ENCODE results near the gene ABCD4.
"Not testable (repeated sequence)": the region's sequence is repeated elsewhere in the genome, so short reads cannot be mapped to it uniquely, and the experiment has no call there.

Gene ABCD4

GRCh38 chr14:74281069-74281468, 21.7 kb downstream of the ABCD4 start:
- no peaks in the 10 kb centered on the region for H3K4me1 ChIP-seq (ENCODE audit: low read depth, poor library complexity, severe bottlenecking)
- H3K9ac ChIP-seq = no peak overlapping the region
- H3K4me2 ChIP-seq = no peak overlapping the region
- TF ChIP-seq, protein P1, sequence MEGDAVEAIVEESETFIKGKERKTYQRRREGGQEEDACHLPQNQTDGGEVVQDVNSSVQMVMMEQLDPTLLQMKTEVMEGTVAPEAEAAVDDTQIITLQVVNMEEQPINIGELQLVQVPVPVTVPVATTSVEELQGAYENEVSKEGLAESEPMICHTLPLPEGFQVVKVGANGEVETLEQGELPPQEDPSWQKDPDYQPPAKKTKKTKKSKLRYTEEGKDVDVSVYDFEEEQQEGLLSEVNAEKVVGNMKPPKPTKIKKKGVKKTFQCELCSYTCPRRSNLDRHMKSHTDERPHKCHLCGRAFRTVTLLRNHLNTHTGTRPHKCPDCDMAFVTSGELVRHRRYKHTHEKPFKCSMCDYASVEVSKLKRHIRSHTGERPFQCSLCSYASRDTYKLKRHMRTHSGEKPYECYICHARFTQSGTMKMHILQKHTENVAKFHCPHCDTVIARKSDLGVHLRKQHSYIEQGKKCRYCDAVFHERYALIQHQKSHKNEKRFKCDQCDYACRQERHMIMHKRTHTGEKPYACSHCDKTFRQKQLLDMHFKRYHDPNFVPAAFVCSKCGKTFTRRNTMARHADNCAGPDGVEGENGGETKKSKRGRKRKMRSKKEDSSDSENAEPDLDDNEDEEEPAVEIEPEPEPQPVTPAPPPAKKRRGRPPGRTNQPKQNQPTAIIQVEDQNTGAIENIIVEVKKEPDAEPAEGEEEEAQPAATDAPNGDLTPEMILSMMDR (conservative IDR thresholded peaks at IDR 0.05; ENCODE audit: low read depth, low read length) = no peak
- no peak overlapping the region for H3K4me3 ChIP-seq (IDR thresholded peaks at IDR 0.05; ENCODE audit: insufficient read depth, low read depth, low read length)
- H3K27ac ChIP-seq = no peak overlapping the region
- H3K36me3 ChIP-seq (ENCODE audit: insufficient read depth) = no peaks in the 10 kb centered on the region
- H4K20me1 ChIP-seq (ENCODE audit: insufficient read depth) = no peaks in the 10 kb centered on the region
- no peaks in the 10 kb centered on the region for H3K79me2 ChIP-seq (ENCODE audit: insufficient read depth, low read depth)
- H2AFZ ChIP-seq (ENCODE audit: low read depth) = no peak overlapping the region
- no peaks in the 10 kb centered on the region for H3K27me3 ChIP-seq (ENCODE audit: insufficient read depth, low read depth)

DNA sequence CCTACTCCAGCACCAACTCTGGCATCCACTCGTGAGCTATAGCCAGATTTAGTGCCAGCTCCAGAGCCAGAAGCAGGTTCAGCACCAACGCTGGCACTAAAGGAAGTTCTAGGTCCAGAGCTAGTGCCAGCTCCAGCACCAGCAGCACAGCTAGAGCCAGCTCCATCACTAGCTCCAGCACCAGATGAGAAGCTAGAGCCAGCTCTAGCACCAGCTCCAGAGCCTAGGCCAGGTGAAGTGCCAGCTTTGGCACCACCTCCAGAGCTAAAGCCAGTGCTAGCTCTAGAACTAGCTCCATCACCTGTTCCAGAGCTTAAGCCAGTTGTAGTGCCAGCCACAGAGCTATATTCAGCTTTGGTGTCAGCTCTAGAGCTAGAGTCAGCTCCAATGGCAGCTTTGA, 24.7 kb downstream of the ABCD4 start:
- H3K36me3 ChIP-seq (ENCODE audit: insufficient read depth) = no peaks in the 10 kb centered on the region
- no peak overlapping the region for H3K9ac ChIP-seq
- no peak overlapping the region for H3K27ac ChIP-seq
- no peaks in the 10 kb centered on the region for H3K79me2 ChIP-seq (ENCODE audit: insufficient read depth, low read depth)
- no peak overlapping the region for H3K4me2 ChIP-seq
- H3K27me3 ChIP-seq (ENCODE audit: insufficient read depth, low read depth) = no peaks in the 10 kb centered on the region
- TF ChIP-seq, protein P1 (conservative IDR thresholded peaks at IDR 0.05; ENCODE audit: low read depth, low read length) = no peak
- H3K4me3 ChIP-seq (IDR thresholded peaks at IDR 0.05; ENCODE audit: insufficient read depth, low read depth, low read length) = no peak overlapping the region
- H4K20me1 ChIP-seq (ENCODE audit: insufficient read depth) = no peaks in the 10 kb centered on the region
- H3K4me1 ChIP-seq (ENCODE audit: low read depth, poor library complexity, severe bottlenecking) = peaks cover 5% of the 10 kb centered on the region
- no peak overlapping the region for H2AFZ ChIP-seq (ENCODE audit: low read depth)

- no peak overlapping the region for H2AFZ ChIP-seq (ENCODE audit: low read depth)
- H3K4me1 ChIP-seq (ENCODE audit: low read depth, poor library complexity, severe bottlenecking) = peaks cover 5% of the 10 kb centered on the region
- no peak overlapping the region for H3K9ac ChIP-seq
- no peak overlapping the region for H3K4me2 ChIP-seq
- TF ChIP-seq, protein P1 (conservative IDR thresholded peaks at IDR 0.05; ENCODE audit: low read depth, low read length) = no peak
- no peak overlapping the region for H3K4me3 ChIP-seq (IDR thresholded peaks at IDR 0.05; ENCODE audit: insufficient read depth, low read depth, low read length)
- H3K36me3 ChIP-seq (ENCODE audit: insufficient read depth) = no peaks in the 10 kb centered on the region
- no peaks in the 10 kb centered on the region for H3K79me2 ChIP-seq (ENCODE audit: insufficient read depth, low read depth)
- no peak overlapping the region for H3K27ac ChIP-seq
- H4K20me1 ChIP-seq (ENCODE audit: insufficient read depth) = no peaks in the 10 kb centered on the region
- no peaks in the 10 kb centered on the region for H3K27me3 ChIP-seq (ENCODE audit: insufficient read depth, low read depth)
Observed at GRCh38 chr14:74275241-74275841, 27.4 kb downstream of the ABCD4 start.

GRCh38 chr14:74271365-74271764, 31.4 kb downstream of the ABCD4 start:
- H4K20me1 ChIP-seq (ENCODE audit: insufficient read depth) = no peaks in the 10 kb centered on the region
- H3K27ac ChIP-seq = no peak overlapping the region
- H3K4me1 ChIP-seq (ENCODE audit: low read depth, poor library complexity, severe bottlenecking) = peaks cover 5% of the 10 kb centered on the region
- H3K4me3 ChIP-seq (IDR thresholded peaks at IDR 0.05; ENCODE audit: insufficient read depth, low read depth, low read length) = no peak overlapping the region
- no peaks in the 10 kb centered on the region for H3K79me2 ChIP-seq (ENCODE audit: insufficient read depth, low read depth)
- H3K9ac ChIP-seq = no peak overlapping the region
- no peak overlapping the region for H3K4me2 ChIP-seq
- TF ChIP-seq, protein P1 (conservative IDR thresholded peaks at IDR 0.05; ENCODE audit: low read depth, low read length) = no peak
- H2AFZ ChIP-seq (ENCODE audit: low read depth) = no peak overlapping the region
- H3K36me3 ChIP-seq (ENCODE audit: insufficient read depth) = no peaks in the 10 kb centered on the region
- H3K27me3 ChIP-seq (ENCODE audit: insufficient read depth, low read depth) = no peaks in the 10 kb centered on the region

- not testable (repeated sequence) for H3K9ac ChIP-seq; H3K36me3 ChIP-seq (ENCODE audit: insufficient read depth); H3K27me3 ChIP-seq (ENCODE audit: insufficient read depth, low read depth); H3K4me3 ChIP-seq (IDR thresholded peaks at IDR 0.05; ENCODE audit: insufficient read depth, low read depth, low read length); H2AFZ ChIP-seq (ENCODE audit: low read depth); H3K27ac ChIP-seq; H3K4me1 ChIP-seq (ENCODE audit: low read depth, poor library complexity, severe bottlenecking); H4K20me1 ChIP-seq (ENCODE audit: insufficient read depth); H3K4me2 ChIP-seq; H3K79me2 ChIP-seq (ENCODE audit: insufficient read depth, low read depth)
Observed at GRCh38 chr14:74270382-74271177, 32.2 kb downstream of the ABCD4 start.

All from KMS-11 (cell line).